Vagina (tissue), 2 donors: ENCODE measurements around the gene TAX1BP3.

ENCODE experiments used
- CTCF ChIP-seq, 3 experiments: fragments of 450-650 bp in 2 of 3; fragments of 200-600 bp in 1 of 3; sonication (generic) in 1 of 3; IDR thresholded peaks; one replicate each; pipeline ENCODE4 v1.5.1; 2017 to 2019; ENCODE audit warnings: antibody characterized with exemption in 3 of 3, mild to moderate bottlenecking in 2 of 3, moderate library complexity in 2 of 3
- POLR2A ChIP-seq, 2 donors: fragments of 450-650 bp; IDR thresholded peaks; one replicate each; pipeline ENCODE4 v1.6.1; 2017; ENCODE audit warnings: antibody characterized with exemption in 2 of 2, mild to moderate bottlenecking in 2 of 2, moderate library complexity in 2 of 2

DNA sequence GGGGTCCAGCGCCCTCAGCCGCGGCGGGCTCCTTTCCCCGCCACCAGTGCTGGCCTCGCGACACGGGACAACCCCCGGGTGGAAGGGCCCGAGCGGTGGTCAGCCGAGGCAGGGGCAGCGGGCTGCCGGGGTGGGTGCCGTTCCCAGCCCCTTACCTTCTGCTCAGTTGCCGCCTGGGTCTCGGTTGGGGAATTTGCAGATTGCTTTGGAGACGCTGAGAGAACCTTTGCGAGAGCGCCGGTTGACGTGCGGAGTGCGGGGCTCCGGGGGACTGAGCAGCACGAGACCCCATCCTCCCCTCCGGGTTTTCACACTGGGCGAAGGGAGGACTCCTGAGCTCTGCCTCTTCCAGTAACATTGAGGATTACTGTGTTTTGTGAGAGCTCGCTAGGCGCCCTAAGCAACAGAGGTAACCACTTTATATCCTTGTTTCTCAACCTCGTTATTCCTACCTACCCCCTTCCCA, 31.4 kb downstream of the TAX1BP3 start:
- TF ChIP-seq POLR2A (IDR thresholded peaks at IDR 0.05) (no peak), CTCF (IDR thresholded peaks at IDR 0.05) (peak in 1 of 3 experiments; percentile 23)
